T-helper 2 cell treated with Interferon-gamma antibody and Interleukin-4, amounts not matched to agents 100 ng/mL and 5 ng/mL, for 36 hours (primary cell): ENCODE measurements around the gene CPSF4. TPM values are rescaled to one million over a fixed set of nuclear protein-coding genes. Genes with fewer than 3 reads are reported as not detected.

ENCODE experiments used
- intact Hi-C: fragments of 100-400 bp; cut with micrococcal nuclease; formaldehyde crosslinking; loops from one replicate; pipeline ENCODE4 v1.15.1; 2023
- total RNA-seq: library from RNA; stranded (reverse); gene quantifications from 2 replicates; pipeline ENCODE4 v1.2.3, GENCODE V29; 2022

The CPSF4 gene
- total RNA-seq, 1 donor from 2014 or later, result 69.2 TPM

- intact Hi-C loops, result no loop called here
Observed at GRCh38 chr7:99446096-99446495, 7.4 kb downstream of the CPSF4 start.

DNA sequence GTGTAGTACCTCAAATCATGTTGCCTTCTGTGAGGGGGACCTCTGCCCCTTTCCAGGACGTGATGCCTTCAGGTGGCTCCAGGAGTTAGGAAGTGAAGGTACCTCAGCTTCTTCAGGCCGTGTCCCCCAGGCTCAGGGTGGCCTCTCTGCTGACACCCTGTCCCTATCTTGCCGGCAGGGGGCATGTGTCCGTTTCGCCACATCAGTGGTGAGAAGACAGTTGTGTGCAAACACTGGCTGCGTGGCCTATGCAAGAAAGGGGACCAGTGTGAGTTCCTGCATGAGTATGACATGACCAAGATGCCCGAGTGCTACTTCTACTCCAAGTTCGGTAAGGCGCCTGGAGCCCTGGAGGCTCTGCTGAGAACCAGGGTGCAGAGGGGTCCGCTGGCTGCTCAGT is 9.2 kb downstream of the CPSF4 start:
- intact Hi-C loops, result no loop called here

DNA sequence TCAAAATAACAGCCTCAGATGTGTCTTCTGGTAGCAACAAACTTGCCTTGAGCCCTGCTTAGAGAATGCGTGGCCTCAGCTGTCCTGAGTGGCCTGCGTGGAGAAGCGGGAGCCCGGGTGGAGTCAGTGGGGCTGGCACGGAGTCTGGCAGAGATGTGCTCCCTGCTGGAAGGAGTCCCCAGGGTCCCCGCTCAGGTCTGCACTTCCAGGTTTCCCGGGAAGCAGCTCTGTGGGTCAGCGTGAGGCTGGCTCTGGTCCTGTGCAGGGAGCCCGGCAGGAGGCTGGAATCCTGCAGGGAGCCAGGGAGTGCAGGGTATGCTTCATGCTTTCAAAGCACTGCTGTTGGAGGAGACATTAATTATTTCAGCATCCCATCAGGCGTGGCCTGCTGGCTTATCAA is 10.1 kb downstream of the CPSF4 start:
- intact Hi-C loops, result no loop called here

- intact Hi-C loops, result no loop called here
Observed at GRCh38 chr7:99449326-99449725, 10.6 kb downstream of the CPSF4 start.

DNA sequence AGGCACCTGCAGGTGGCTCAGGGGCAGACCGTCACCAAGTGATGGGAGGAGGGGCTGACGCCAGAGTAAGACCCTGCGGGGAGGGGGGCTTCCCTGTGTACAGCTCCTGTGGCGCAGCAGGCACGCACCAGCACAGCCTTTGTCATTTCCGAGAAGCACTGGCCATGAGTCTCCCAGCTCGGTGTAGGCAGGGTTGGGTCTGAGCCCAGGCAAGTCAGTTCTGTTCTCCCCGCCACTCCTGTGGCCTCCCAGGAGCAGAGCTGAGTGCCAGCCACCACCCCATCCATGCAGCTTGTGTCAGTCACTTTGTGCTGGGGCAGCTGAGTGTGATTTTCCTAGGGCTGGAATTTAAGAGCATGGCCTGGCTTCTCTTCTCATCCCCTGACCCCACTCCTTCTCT is 13.2 kb downstream of the CPSF4 start:
- intact Hi-C loops, result no loop called here

DNA sequence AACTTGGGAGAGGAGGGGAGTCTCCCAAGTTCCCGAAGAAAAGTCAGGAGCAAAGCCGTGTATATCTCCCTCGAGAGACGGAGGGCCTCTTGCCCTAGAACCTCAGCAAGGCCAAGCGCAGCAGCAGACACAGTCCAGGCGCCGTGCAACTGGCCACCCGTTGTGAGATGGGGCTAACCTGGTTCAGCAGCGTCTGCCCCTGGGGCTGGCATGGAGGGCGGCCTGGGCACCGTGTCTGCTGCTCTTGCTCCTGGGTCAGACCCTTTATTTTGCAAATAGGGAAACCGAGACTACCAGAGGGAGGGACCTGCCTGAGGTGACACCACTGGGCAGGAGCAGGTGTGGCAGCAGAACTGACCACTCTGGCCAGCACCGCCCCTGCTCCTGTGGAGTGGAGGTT is 13.8 kb downstream of the CPSF4 start:
- intact Hi-C loops, result no loop called here

GRCh38 chr7:99453105-99453504 is 14.4 kb downstream of the CPSF4 start:
- intact Hi-C loops, result no loop called here

DNA sequence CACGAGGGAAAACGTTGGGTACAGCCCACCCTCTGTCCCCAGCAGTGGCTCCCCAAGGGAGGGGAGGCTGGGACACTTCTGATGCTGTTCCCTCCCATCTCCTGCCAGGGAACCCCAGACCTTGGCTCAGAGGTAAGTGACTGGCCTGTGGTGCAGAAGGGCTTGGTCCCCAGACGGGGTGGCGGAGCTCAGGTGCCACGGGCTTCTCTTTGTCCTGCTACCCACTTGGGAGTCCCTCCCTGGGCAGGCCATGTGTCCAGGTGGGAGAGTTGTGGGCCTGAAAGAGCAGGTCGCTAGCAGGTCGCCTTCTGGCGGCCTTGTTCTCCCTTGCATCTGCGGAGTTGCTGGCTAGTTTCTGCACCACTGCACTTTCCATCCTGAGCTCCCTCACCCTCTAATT is 17.1 kb downstream of the CPSF4 start:
- intact Hi-C loops, result no loop called here

DNA sequence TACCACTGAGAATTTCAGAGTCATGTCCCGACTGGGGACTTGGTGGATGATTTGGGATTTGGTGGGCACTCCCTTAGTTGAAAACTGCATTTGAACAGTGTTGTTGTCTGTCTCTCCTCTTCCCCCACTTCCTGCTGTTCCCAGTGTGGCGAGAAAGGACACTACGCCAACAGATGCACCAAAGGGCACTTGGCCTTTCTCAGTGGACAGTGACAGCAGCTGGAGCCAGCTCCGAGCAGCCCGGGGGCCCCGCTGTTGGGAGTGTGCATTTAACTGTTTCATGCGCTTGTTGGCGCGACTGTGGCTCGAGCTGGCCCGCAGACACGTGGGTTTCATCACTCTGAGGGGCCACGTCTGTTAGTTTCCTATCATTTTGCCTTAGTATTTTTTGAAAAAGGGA is 17.5 kb downstream of the CPSF4 start:
- intact Hi-C loops, result no loop called here

DNA sequence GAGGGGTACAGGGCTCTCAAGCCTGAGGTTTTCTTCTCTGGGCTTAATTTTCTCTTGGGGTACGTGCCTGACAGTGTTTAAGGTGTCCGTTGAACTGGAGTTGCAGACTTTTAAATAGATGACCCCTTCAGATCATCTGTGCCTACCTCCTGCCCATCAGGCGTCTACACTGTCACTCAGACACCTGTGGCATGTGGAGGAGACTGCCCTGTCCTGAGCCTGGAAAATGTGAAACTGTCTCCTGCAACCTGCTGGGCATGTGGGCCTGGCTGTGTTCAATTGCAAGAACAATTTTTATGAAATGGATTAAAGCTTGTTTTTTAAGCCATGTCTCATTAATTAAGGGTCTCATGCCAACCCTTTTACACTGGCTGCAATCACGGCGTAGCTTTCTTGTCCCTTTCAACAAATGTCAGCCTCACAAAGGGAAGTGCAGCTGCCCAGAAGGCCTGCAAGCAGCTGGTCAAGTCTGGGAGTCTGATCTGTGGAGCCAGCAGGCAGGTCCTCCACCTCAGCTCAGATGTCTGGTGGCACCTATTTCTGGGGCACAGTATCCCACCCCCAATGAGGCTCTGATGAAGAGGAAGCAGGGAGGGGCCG is 18.4 kb downstream of the CPSF4 start:
- intact Hi-C loops, result no loop called here

- intact Hi-C loops, result no loop called here
Observed at GRCh38 chr7:99457650-99458493, 19.1 kb downstream of the CPSF4 start.

DNA sequence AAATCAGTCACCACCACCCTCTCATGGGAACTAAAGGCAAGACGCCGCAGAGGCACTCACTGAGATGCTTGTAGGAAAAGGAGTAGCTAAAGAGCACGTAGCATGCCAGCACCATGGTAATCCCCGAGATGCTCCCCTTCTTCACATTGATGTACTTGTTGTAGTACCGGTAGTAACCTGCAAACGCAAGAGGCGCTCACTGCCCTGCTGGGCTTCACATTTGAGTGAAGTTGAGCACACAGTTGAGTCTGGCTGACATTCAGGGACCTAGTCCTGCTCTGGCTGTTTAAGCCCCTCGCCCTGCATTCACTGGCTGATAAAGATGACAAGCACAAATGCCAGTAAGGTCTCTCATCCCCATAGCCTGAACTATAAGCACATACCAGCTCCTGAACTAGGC is 20.3 kb downstream of the CPSF4 start:
- intact Hi-C loops, result no loop called here

- intact Hi-C loops, result no loop called here
Observed at GRCh38 chr7:99460651-99461050, 21.9 kb downstream of the CPSF4 start.

GRCh38 chr7:99461221-99461620 is 22.5 kb downstream of the CPSF4 start:
- intact Hi-C loops, result no loop called here

- intact Hi-C loops, result no loop called here
Observed at GRCh38 chr7:99465421-99465768, 26.7 kb downstream of the CPSF4 start.

DNA sequence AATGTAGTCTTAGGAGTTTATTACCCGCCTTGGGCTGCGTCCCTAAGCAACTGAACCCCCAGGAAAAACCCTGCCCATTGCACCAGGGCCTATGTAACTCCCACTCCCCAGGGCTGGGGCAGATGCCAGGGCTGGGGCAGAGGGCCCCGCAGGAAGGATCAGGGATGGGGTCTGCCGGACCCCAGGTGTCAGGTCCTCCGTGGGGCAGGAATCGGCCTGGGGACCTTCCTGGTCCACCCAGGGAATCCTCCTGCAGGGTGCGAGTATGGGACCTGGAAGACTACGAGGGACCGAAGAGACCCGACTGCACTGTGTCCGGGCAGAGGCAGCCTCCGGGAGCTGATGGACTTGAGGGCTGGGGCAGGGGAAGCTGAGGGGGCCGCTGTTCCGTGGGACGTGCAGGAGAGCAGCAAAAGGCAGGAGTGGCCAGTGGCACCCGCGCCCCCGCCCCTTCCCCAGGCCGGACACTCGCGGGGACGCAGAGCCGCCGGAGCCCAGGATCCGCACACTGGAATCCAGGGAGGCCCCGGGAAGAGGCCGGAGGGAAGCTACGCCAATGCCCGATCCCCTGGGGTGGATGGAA is 29.7 kb downstream of the CPSF4 start:
- intact Hi-C loops, result no loop called here

- intact Hi-C loops, result loop anchor here (5.0 kb wide), 1 partner anchor 92 kb away; no protein-coding TSS in a partner anchor
Observed at GRCh38 chr7:99469381-99470065, 30.8 kb downstream of the CPSF4 start.

DNA sequence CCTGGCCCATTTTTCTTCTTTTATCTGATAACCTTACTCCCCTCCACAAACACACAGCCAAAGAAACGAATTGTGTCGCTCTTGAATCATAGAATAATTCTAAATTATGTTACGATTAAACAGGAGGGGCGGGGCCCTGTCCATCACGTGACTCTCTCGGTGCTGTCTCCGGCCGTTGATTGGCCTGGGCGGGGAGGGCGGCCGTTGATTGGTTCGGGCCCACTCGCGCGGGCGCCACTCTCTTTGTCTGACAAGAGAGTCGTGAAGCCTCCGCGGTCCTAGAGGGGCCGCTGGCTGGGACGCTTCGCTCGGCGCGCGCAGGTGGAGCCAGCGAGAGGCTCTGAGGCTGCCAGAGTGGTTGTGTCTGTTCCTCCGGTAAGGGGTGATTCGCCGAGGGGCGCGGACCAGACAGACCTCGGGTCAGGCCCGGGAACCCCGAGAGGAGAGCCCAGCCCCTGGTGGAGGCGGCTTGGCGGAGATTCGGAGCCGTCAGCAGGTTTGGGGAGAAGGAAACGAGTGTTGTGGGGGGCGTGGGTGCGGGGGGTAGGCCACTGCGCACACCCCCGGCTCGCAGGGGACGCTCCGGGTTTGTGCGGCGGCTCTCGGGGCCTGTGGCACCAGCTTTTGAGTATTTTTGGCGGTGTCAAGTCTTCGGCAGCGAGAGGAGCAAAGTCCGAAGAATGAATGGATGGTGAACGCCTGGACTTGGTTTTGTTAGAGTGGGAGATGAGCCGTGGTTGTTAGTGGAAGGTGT is 34.0 kb downstream of the CPSF4 start, which contains the start of gene ZNF789:
TSS of gene ZNF789 (plus strand) at position 330 of the 754 bp plus-strand sequence. CDS start 3,567 bp downstream, outside the sequence.
- intact Hi-C loops, result loop anchor here (1.0 to 5.0 kb wide), 6 partner anchors 28 to 95 kb away; partner anchors contain the start of genes BUD31, FAM200A, PDAP1 and ZKSCAN5

DNA sequence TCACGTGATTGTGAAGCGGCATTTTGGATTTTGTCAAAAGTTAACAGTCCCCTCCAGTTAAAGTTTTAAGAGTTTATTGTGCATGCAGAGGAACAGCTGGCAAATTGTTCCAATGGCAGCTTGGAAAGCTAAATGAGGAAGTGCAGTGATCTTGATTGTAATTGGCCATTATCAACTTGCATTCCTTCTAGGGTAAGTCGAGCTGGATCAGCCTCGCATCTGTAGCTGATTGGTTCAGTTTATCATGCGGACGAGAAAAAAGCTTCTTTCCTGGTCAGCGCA is 34.5 kb downstream of the CPSF4 start:
- intact Hi-C loops, result loop anchor here (2.0 to 5.0 kb wide), 2 partner anchors 64 to 96 kb away; partner anchors contain the start of genes BUD31 and PDAP1

GRCh38 chr7:99476107-99476506 is 37.4 kb downstream of the CPSF4 start:
- intact Hi-C loops, result no loop called here
